Myometrial cell (primary cell): ENCODE results near the gene BOLL. TPM values are rescaled to one million over a fixed set of nuclear protein-coding genes. Genes with fewer than 3 reads are reported as not detected.

Source experiments
- total RNA-seq: library from RNA; depleted of rRNA; stranded (reverse); fragments of >200 nt; gene quantifications from 2 replicates; pipeline ENCODE4 v1.2.3, GENCODE V29; 2015

Gene BOLL
- total RNA-seq = not detected in 2 replicates

DNA sequence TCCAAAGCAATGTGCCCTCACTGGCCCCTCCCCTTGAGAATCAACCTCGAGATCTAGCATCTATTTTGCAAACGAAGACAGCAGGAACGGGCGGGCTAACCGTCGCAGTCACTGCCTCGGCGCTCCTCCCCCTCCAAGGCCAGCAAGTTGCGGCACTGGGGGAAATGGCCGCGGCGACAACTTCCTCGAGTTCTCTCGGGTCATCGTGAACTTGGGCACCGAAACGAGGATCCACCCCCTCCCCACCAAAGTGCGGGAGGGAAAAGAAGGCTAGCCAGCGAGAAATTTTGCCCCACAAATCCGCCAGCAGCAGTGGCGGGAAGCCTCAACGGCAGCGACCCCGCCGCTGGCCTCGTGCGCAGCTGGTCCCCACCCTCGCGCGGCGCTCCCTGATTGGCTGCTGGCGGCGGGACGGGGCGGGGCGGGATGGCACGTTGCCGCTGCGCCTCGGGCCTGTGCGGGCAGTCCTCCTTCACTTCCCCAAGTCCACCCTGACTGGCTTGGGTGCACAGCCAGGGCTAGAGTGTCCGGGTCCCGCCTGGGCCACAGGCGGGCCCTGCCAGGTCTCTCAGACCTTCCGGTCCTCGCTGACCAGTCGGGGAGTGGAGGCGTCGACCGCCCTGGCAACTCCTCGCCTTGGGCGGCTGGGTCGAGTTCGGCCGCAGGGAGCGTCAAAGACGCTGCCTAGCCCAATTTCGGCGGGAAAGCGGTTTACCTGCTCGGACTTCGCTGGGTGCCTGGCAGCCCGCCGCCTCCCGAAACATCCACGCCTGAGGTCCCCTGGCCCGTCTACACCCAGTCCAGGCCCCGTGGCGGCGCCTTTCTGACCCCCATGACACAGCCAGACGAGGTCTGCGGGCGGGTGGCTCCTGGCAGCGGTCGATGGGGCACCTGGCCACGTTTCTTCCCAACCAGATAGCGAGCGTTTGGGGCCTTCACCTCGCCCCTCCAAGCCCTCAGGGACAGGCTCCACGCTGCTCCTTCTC is at the start of gene BOLL:
Gene BOLL, minus strand, starts transcription at position 364 of the 986 bp plus-strand sequence. CDS start 3,469 bp downstream, outside the sequence.

DNA sequence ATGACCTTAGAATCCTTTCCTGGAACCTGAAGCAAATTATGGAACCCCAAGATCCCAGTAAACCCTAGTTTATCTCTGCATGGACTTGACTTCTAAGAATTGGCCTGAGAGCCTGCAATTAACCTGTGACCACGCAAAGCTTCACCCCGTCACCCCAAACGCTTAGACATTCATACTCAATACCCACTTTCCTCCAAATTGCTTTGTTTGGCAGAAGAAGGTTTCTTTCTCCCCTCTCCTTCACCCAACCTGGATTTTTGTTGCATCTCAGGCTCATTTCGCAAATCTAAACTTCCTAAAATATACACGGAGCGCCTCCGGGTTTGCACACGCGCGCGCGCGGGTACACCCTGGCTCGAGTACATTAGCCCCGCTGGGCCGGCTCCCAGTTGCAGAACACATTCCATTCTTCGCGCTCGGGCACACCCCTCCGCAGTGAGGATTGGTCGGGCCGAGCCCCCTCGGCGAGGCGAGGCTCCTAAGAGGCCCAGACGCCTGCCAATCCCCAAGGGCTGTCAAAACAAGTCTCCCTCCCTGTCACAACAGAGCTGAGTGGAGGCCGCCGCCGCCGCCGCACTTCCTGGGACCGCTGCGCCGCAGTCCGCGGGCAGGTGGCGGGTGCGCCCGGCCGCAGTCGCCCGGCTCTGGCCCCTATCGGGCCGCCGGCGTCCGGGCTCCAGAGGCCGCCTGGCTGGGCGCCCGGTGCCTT is 19.1 kb upstream of the BOLL start, which contains the start of gene PLCL1:
Gene PLCL1, plus strand, starts transcription at position 545 of the 709 bp plus-strand sequence.

DNA sequence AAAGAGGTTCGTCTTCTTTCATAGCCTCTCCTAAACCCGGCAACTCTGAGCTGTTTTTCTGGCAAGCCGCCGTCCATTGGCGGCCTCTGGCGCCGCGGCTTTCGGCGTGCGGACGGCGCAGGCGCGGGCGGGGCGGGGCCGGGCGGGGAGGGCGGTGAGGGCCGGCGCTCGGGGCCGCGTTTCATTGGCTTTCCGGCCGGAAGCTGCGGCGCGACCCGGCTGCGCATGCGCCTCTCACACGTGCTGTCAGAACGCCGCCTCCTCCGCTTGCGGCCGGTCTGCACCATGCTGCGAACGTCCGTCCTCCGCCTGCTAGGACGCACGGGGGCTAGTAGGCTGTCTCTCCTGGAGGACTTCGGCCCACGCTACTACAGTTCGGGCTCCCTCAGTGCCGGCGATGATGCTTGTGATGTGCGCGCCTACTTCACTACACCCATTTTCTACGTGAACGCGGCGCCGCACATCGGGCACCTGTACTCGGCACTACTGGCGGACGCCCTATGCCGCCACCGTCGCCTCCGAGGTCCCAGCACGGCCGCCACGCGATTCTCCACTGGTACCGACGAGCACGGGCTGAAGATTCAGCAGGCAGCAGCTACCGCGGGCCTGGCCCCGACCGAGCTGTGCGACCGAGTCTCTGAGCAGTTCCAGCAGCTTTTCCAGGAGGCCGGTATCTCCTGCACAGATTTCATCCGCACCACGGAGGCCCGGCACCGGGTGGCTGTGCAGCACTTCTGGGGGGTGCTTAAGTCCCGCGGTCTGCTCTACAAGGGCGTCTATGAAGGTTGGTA is 79.8 kb downstream of the BOLL start, which contains the start of gene MARS2:
Gene MARS2, plus strand, starts transcription at position 249 of the 791 bp plus-strand sequence. Its CDS starts 37 bp downstream, at position 286.

Other genes starting within 250 kb of the BOLL start
- 0.29 and 1.9 TPM in 2 replicates for gene RFTN2, start 109.7 kb downstream of the BOLL start, total RNA-seq
- gene MARS2, start 80.0 kb downstream of the BOLL start, total RNA-seq = 1.9 and 3.7 TPM in 2 replicates
- 0.35 and 0.58 TPM in 2 replicates for gene PLCL1, start 19.3 kb upstream of the BOLL start, total RNA-seq